GM19397 (cell line): ENCODE measurements around the gene USH2A.

ENCODE experiments used
- ATAC-seq: cut with Tn5 transposase; IDR thresholded peaks from one replicate; pipeline ENCODE4 v1.9.1; 2021; ENCODE audit warnings: mild to moderate bottlenecking, moderate library complexity; ENCODE audit not compliant: unreplicated experiment

Gene USH2A

GRCh38 chr1:216210081-216210480 is 213.2 kb downstream of the USH2A start:
- no peak for ATAC-seq

DNA sequence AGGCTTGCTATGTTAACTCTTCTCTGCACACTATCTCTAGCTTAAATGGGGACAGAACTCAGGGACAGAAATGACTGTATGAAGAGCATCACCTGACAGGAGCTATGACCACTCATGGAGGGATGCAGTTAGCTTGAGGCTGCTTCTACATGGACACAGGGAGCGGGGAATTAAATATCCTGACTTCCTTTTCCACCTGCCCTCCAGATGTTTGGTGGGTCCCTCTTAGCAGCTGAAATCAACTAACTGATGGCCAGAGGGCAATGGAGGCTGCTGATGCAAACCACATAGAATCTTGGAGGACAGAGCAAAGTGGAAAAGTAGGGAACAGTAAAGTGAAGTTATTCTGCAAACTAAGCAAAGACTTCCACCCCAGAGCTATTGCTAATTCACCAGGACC is 214.1 kb downstream of the USH2A start:
- ATAC-seq: no peak

DNA sequence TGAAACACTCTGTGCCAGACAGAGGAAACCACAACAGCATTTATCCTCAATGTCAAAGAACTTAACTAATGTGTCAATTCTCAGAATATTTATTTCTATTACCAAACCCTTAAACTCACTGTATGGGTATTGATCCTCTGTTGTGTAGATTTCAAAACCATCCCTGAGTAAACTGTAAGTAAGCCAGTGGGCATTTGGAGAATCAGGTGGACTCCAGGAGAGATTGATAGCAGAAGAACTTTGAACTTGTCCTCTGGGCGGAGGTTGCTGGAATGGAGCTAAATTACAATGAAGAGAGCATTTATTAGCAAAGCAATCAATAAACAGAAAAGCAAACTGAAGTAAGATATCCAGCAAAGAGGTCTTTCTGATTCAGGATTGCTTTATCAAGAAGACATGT is 216.1 kb downstream of the USH2A start:
- ATAC-seq: no peak

DNA sequence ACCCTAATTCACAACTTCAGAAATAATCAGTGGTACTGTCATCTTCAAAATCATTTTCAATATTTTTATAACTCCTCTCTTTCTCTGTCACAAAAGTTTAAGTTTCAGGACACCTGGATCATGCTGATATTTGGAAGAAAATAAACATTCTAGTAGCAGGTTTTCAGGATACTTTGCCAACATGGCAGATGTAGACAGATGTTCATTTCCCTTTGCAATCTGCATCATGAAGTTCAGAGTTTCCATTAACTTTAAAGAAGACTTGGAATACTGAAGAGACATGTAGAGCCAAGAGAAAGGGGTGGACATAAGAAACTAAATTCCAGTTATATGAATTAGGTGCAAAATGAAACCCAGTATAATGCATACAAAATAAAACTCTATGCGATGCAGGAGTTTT is 218.1 kb downstream of the USH2A start:
- ATAC-seq: no peak

DNA sequence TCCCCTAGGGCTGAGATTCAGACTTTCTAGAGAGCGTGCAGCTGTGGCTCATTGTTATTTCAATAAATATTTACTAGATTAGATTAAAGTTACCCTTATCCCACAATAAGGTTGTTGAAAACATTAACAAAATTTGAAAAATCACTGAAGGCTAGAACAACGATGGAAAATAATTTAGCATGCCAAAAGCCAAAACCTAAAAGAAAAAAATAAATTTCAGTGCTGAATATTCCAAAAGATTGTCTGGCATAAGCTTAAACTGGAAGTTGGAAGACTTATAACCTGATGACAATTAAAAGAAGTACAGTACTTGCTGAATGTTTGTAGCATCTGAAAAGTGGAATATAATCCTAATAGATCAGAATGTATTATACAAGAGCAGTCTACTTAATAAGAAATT is 221.3 kb downstream of the USH2A start:
- no peak for ATAC-seq

DNA sequence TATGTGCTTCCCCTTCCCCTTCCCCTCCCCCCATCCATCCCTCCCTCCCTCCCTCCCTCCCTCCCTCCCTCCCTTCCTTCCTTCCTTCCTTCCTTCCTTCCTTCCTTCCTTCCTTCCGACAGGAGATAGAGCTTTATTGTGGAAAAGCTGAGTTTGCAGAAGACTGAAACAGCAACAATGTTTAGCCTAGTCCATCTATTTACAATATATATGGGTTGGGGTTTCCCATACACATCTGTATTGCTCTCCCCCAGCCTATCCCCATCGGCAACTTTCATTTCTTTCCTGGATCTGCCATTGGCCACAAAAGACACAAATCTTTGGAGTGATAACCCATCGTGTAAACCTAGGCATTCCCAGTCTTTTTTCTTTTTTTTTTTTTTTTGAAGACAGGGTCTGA is 222.3 kb downstream of the USH2A start:
- ATAC-seq: no peak

- no peak for ATAC-seq
These were observed 228.5 kb downstream of the USH2A start for GRCh38 chr1:216194721-216195120.

GRCh38 chr1:216193839-216194443 is 229.3 kb downstream of the USH2A start:
- no peak for ATAC-seq

- no peak for ATAC-seq
These were observed 232.8 kb downstream of the USH2A start for GRCh38 chr1:216190438-216190837.

- no peak for ATAC-seq
These were observed 236.4 kb downstream of the USH2A start for GRCh38 chr1:216186816-216187215.

DNA sequence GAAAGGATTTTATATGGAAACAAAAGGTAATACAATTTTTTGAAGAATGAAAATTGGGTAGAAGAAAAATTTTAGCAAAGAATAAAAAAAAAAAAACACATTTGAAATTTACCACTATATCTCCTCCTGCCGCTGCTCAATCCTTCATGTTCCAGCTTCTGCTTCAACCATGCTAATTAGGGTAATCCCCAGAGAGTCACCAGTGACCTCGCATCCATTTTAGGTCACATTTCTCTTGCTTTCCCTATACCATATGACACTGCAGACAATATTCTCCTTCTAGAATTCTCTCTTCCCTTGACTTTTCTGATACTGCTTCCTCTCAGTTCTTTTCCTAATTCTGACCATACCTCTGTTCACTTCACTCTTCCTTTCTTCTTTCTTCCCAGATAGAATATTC is 237.1 kb downstream of the USH2A start:
- no peak for ATAC-seq

GRCh38 chr1:216184126-216184680 is 239.0 kb downstream of the USH2A start:
- ATAC-seq: no peak

DNA sequence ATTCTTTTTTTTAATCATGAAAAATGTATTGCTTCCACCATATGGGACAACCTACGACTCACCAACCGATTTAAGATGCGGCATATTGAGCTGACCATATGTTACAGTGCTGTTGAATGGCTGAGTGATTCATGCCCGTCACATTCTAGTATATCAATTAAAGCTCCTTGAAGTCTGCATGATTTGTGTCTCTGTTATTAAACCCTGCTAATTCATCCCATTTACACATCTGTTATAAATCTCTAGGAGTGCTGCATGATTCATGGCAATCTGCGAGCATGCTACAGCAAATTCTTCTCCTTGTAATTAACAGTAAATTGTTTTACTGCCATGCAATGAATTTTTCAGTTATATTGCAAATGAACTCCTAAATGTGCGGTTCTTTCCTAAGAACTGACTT is 239.8 kb downstream of the USH2A start:
- no peak for ATAC-seq

- no peak for ATAC-seq
These were observed 240.2 kb downstream of the USH2A start for GRCh38 chr1:216183007-216183406.

GRCh38 chr1:216181590-216181989 is 241.7 kb downstream of the USH2A start:
- ATAC-seq: no peak

- ATAC-seq: no peak
These were observed 245.0 kb downstream of the USH2A start for GRCh38 chr1:216178281-216178680.

DNA sequence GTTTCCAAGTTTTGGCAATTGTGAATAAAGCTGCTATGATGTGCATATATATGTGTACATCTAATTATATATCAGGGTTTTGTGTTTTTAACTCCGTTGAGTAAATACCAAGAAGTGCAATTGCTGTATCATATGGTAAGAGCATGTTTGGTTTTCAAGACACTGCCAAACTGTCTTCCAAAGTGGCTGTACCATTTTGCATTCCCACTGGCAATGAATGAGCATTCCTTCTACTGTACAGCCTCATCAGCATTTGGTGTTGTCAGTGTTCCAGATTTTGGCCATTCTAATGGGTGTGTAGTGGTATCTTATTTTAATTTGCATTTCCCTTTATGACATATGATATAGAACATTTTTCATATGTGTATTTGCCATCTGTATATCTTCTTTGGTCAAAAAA is 246.3 kb downstream of the USH2A start:
- no peak for ATAC-seq

- no peak for ATAC-seq
These were observed 247.5 kb downstream of the USH2A start for GRCh38 chr1:216175714-216176113.

- no peak for ATAC-seq
These were observed 249.8 kb downstream of the USH2A start for GRCh38 chr1:216173376-216173995.

DNA sequence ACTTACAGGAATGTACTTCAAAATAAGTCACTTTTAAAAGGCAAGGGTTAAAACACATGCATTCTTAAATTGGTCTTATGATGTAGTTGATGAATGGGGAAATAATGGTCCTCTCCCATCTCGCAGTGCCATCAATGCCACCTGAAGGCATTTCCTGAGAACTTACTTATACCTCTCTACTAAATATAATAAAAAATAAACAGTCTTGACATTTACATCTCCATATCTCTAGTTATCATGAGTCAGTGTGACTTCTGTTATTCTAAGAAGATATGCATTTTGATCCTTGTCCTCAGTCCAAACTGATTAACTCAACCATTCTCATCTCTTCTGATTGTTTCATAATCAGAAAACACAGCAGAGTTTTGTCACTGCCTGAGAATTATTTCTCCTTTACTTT is 253.9 kb downstream of the USH2A start:
- ATAC-seq: no peak

DNA sequence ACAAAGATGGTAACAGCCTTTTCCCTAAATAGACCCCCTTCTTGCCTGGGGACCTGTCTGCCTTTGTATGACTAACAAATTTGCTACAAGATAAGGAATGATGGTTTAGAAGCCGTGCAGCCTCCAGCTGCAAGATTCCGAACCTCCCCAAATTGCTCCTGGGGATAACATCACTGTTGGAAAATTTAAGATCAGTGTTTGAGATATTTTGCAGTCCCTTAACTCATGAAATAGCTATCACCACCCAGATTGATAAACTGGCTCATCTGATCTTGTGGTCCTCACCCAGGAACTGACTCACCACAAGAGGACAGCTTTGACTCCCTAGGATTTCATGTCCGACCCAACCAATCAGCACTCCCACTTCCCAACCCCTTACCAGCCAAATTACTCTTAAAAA is 254.7 kb downstream of the USH2A start:
- ATAC-seq: no peak

GRCh38 chr1:216154063-216154462 is 269.2 kb downstream of the USH2A start:
- ATAC-seq: no peak

GRCh38 chr1:216153130-216153529 is 270.1 kb downstream of the USH2A start:
- ATAC-seq: no peak
